ENCODE data around the gene GABRB2.
"Not testable (repeated sequence)": the region's sequence is repeated elsewhere in the genome, so short reads cannot be mapped to it uniquely, and the experiment has no call there.

Gene GABRB2

GRCh38 chr5:161311965-161312364, 234.6 kb downstream of the GABRB2 start:
- no peak overlapping the region for H3K9ac ChIP-seq (ENCODE audit: low read depth in 1 of 2, low read length in 2 of 2)
- no peak overlapping the region for H3K27ac ChIP-seq (ENCODE audit: low read depth in 2 of 2, low read length in 2 of 2)
- no peaks in the 10 kb centered on the region for H3K4me1 ChIP-seq (ENCODE audit: control insufficient read depth in 2 of 2, insufficient read depth in 2 of 2, low read length in 2 of 2)
- no peaks in the 10 kb centered on the region for H3K36me3 ChIP-seq (ENCODE audit: control insufficient read depth in 2 of 2, insufficient read depth in 2 of 2, low read length in 2 of 2)
- no peak overlapping the region for H3K4me3 ChIP-seq (ENCODE audit: low read length in 2 of 2)
- H3K27me3 ChIP-seq (ENCODE audit: control insufficient read depth in 2 of 2, insufficient read depth in 2 of 2, low read length in 2 of 2), result no peaks in the 10 kb centered on the region
- no peaks in the 10 kb centered on the region for H3K9me3 ChIP-seq (ENCODE audit: control insufficient read depth in 2 of 2, low read length in 2 of 2)

DNA sequence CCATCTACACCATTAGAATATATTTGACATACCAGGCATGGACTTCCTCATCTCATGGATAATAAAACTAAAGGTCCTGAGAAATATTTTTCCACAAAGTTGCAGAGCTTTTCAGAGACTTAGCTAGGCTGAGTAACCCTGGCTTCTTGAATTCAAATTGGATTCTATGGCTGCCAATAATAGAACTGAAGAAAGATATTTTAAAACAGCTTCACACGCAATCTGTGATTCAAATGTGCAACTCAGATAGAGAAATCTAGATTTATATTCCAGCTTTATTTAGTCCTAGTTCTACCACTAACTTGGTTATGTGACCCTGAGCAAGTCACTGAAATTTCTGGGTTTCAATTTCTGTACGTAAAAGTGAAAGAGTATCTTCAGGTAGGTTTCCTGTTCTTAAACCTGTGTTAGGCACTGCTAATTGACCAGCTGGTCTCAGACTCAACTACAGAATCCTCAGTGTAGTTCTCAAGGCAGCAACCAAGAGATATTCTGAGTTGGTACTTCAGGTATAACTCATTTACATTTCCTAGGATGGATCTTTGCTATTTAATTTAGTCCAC, 235.3 kb downstream of the GABRB2 start:
- Histone ChIP-seq H3K9ac (ENCODE audit: low read depth in 1 of 2, low read length in 2 of 2) (no peak overlapping the region), H3K27ac (ENCODE audit: low read depth in 2 of 2, low read length in 2 of 2) (no peak overlapping the region)

DNA sequence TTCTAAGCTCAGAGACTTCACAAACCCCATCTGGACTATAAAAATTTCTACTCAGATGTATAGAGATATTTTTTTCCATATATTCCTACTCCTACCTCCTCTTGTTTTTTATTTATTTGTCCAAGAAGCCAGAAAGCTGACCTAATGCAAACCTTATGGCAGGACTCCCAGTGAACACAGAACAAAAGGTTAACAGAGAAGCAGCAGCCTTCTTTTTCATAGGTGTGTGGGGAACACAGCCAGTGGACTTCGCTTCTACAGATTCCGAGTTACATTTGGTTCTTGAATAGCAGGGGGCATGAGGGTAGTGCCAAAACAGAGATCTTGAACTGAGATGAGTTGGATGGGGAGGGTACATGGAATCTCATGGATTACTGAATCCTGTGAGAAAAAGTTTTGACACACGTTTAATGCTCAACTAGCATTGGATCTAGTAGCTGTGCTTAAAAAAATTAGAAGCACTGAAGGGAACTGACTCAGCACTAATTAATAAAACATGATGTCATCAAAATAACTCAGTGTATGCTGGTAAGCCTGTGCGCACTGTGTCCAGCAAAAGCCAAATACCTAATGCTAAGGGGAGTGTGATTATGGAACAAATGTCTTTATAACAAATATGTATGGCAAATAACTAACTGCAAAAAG, 240.1 kb downstream of the GABRB2 start:
- Histone ChIP-seq H3K4me3 (ENCODE audit: low read length in 2 of 2) (no peak overlapping the region), H3K27ac (ENCODE audit: low read depth in 2 of 2, low read length in 2 of 2) (no peak overlapping the region), H3K9ac (ENCODE audit: low read depth in 1 of 2, low read length in 2 of 2) (no peak overlapping the region), H3K4me1 (ENCODE audit: control insufficient read depth in 2 of 2, insufficient read depth in 2 of 2, low read length in 2 of 2) (no peaks in the 10 kb centered on the region), H3K27me3 (ENCODE audit: control insufficient read depth in 2 of 2, insufficient read depth in 2 of 2, low read length in 2 of 2) (no peaks in the 10 kb centered on the region), H3K36me3 (ENCODE audit: control insufficient read depth in 2 of 2, insufficient read depth in 2 of 2, low read length in 2 of 2) (no peaks in the 10 kb centered on the region), H3K9me3 (ENCODE audit: control insufficient read depth in 2 of 2, low read length in 2 of 2) (no peaks in the 10 kb centered on the region)

More for the DNA sequence above, 235.3 kb downstream of the GABRB2 start:
- no peaks in the 10 kb centered on the region for H3K36me3 ChIP-seq (ENCODE audit: control insufficient read depth in 2 of 2, insufficient read depth in 2 of 2, low read length in 2 of 2)
- no peaks in the 10 kb centered on the region for H3K9me3 ChIP-seq (ENCODE audit: control insufficient read depth in 2 of 2, low read length in 2 of 2)
- H3K4me1 ChIP-seq (ENCODE audit: control insufficient read depth in 2 of 2, insufficient read depth in 2 of 2, low read length in 2 of 2), result no peaks in the 10 kb centered on the region
- H3K27me3 ChIP-seq (ENCODE audit: control insufficient read depth in 2 of 2, insufficient read depth in 2 of 2, low read length in 2 of 2), result no peaks in the 10 kb centered on the region
- H3K4me3 ChIP-seq (ENCODE audit: low read length in 2 of 2), result no peak overlapping the region

DNA sequence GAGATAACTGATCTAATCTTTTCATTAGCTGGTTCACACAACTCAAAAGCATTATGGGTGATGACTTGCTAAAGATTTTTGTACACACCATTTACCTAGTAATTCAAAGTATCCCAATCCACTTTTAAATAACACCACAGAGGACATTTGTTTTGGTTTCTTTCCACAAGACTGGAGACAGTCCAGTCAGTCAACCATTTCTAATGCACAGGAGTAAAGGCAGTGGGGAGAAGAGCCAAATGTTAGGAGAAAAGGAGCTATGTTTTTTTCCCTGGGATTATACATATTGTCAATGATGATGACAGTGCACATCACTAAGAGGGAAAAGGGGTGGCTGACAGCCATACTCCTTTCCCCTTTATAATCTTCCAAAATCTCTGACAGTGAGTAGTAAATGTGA, 240.9 kb downstream of the GABRB2 start:
- H3K4me3 ChIP-seq (ENCODE audit: low read length in 2 of 2), result no peak overlapping the region
- H3K27ac ChIP-seq (ENCODE audit: low read depth in 2 of 2, low read length in 2 of 2), result no peak overlapping the region
- no peaks in the 10 kb centered on the region for H3K36me3 ChIP-seq (ENCODE audit: control insufficient read depth in 2 of 2, insufficient read depth in 2 of 2, low read length in 2 of 2)
- H3K4me1 ChIP-seq (ENCODE audit: control insufficient read depth in 2 of 2, insufficient read depth in 2 of 2, low read length in 2 of 2), result no peaks in the 10 kb centered on the region
- H3K9ac ChIP-seq (ENCODE audit: low read depth in 1 of 2, low read length in 2 of 2), result no peak overlapping the region
- no peaks in the 10 kb centered on the region for H3K9me3 ChIP-seq (ENCODE audit: control insufficient read depth in 2 of 2, low read length in 2 of 2)
- H3K27me3 ChIP-seq (ENCODE audit: control insufficient read depth in 2 of 2, insufficient read depth in 2 of 2, low read length in 2 of 2), result no peaks in the 10 kb centered on the region

DNA sequence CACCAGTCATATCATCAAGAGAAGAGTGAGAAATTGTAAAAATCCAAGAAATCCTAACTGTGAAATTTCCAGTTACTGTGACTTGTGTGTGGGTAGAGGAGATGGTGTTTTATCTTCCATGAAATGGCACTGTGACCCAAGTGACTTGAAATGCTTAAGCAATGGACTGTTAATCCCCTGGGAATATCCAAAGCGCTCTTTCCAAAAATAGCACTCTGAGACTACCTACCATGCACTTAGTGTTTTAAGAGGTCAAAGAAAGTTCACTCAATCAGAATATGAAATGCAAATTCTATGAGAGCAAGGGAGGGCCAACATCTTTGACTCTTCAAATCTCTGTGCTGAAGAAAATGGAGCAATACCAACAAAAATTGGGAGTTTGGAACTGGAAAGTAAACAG, 244.0 kb downstream of the GABRB2 start:
- no peak overlapping the region for H3K9ac ChIP-seq (ENCODE audit: low read depth in 1 of 2, low read length in 2 of 2)
- no peak overlapping the region for H3K4me3 ChIP-seq (ENCODE audit: low read length in 2 of 2)
- no peaks in the 10 kb centered on the region for H3K27me3 ChIP-seq (ENCODE audit: control insufficient read depth in 2 of 2, insufficient read depth in 2 of 2, low read length in 2 of 2)
- H3K27ac ChIP-seq (ENCODE audit: low read depth in 2 of 2, low read length in 2 of 2), result no peak overlapping the region
- no peaks in the 10 kb centered on the region for H3K36me3 ChIP-seq (ENCODE audit: control insufficient read depth in 2 of 2, insufficient read depth in 2 of 2, low read length in 2 of 2)
- H3K9me3 ChIP-seq (ENCODE audit: control insufficient read depth in 2 of 2, low read length in 2 of 2), result no peaks in the 10 kb centered on the region
- H3K4me1 ChIP-seq (ENCODE audit: control insufficient read depth in 2 of 2, insufficient read depth in 2 of 2, low read length in 2 of 2), result no peaks in the 10 kb centered on the region

- no peak overlapping the region for H3K27ac ChIP-seq (ENCODE audit: low read depth in 2 of 2, low read length in 2 of 2)
- H3K4me3 ChIP-seq (ENCODE audit: low read length in 2 of 2), result no peak overlapping the region
- no peaks in the 10 kb centered on the region for H3K27me3 ChIP-seq (ENCODE audit: control insufficient read depth in 2 of 2, insufficient read depth in 2 of 2, low read length in 2 of 2)
- no peaks in the 10 kb centered on the region for H3K36me3 ChIP-seq (ENCODE audit: control insufficient read depth in 2 of 2, insufficient read depth in 2 of 2, low read length in 2 of 2)
- H3K4me1 ChIP-seq (ENCODE audit: control insufficient read depth in 2 of 2, insufficient read depth in 2 of 2, low read length in 2 of 2), result no peaks in the 10 kb centered on the region
- no peak overlapping the region for H3K9ac ChIP-seq (ENCODE audit: low read depth in 1 of 2, low read length in 2 of 2)
- no peaks in the 10 kb centered on the region for H3K9me3 ChIP-seq (ENCODE audit: control insufficient read depth in 2 of 2, low read length in 2 of 2)
Measured at GRCh38 chr5:161301586-161301985, 244.9 kb downstream of the GABRB2 start.

DNA sequence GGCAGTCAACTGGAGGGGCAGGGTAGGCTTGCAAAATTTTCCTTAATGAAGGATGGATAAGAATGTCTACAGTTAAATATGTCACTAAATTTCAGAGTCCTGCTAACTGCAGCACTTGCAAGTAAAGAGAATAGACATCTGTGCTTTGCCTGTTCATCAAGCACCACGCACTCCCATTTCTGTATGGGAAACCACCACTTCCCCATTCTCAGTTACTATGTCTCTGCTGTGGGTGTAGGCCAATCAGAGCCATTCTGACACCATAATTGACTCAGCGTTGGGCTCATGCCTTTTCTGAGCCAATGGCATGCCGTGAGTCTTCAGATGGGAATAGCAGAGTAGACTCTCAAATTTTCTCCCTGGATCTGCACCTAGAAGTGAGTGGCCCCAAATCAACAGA, 247.5 kb downstream of the GABRB2 start:
- Histone ChIP-seq H3K36me3 (ENCODE audit: control insufficient read depth in 2 of 2, insufficient read depth in 2 of 2, low read length in 2 of 2) (no peaks in the 10 kb centered on the region), H3K4me1 (ENCODE audit: control insufficient read depth in 2 of 2, insufficient read depth in 2 of 2, low read length in 2 of 2) (no peaks in the 10 kb centered on the region), H3K27me3 (ENCODE audit: control insufficient read depth in 2 of 2, insufficient read depth in 2 of 2, low read length in 2 of 2) (no peaks in the 10 kb centered on the region), H3K4me3 (ENCODE audit: low read length in 2 of 2) (no peak overlapping the region), H3K9ac (ENCODE audit: low read depth in 1 of 2, low read length in 2 of 2) (no peak overlapping the region), H3K27ac (ENCODE audit: low read depth in 2 of 2, low read length in 2 of 2) (no peak overlapping the region), H3K9me3 (ENCODE audit: control insufficient read depth in 2 of 2, low read length in 2 of 2) (no peaks in the 10 kb centered on the region)

GRCh38 chr5:161297388-161297787, 249.1 kb downstream of the GABRB2 start:
- not testable (repeated sequence) for H3K9me3 ChIP-seq (ENCODE audit: control insufficient read depth in 2 of 2, low read length in 2 of 2); H3K27ac ChIP-seq (ENCODE audit: low read depth in 2 of 2, low read length in 2 of 2); H3K36me3 ChIP-seq (ENCODE audit: control insufficient read depth in 2 of 2, insufficient read depth in 2 of 2, low read length in 2 of 2); H3K4me1 ChIP-seq (ENCODE audit: control insufficient read depth in 2 of 2, insufficient read depth in 2 of 2, low read length in 2 of 2); H3K4me3 ChIP-seq (ENCODE audit: low read length in 2 of 2); H3K27me3 ChIP-seq (ENCODE audit: control insufficient read depth in 2 of 2, insufficient read depth in 2 of 2, low read length in 2 of 2); H3K9ac ChIP-seq (ENCODE audit: low read depth in 1 of 2, low read length in 2 of 2)

DNA sequence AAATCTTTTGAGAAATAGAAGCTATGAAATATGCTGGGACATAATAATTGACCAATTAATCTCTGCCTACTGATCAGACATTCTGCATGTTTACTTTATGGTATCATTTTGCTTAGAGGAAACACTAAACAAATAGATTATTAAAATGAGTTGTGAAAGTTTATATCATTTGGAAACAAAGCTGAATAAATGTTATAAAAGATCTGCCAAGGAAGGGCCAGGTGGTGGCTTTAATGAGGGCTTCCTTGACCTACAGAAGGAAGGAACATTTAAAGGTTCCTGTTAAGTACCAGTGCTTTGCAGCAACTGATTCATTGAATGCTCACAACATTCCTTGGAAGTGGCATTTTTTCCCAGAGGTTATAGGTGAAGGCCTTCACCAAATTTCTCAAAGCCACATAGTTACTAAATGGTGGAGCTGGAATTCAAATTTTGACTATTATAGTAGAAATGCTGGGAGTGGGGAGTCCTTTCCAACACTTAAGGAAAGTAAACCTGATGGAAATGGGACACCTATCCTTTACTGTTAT, 250.7 kb downstream of the GABRB2 start:
- Histone ChIP-seq H3K9ac (ENCODE audit: low read depth in 1 of 2, low read length in 2 of 2) (no peak overlapping the region), H3K9me3 (ENCODE audit: control insufficient read depth in 2 of 2, low read length in 2 of 2) (no peaks in the 10 kb centered on the region), H3K4me3 (ENCODE audit: low read length in 2 of 2) (no peak overlapping the region), H3K27ac (ENCODE audit: low read depth in 2 of 2, low read length in 2 of 2) (no peak overlapping the region), H3K36me3 (ENCODE audit: control insufficient read depth in 2 of 2, insufficient read depth in 2 of 2, low read length in 2 of 2) (no peaks in the 10 kb centered on the region), H3K27me3 (ENCODE audit: control insufficient read depth in 2 of 2, insufficient read depth in 2 of 2, low read length in 2 of 2) (no peaks in the 10 kb centered on the region), H3K4me1 (ENCODE audit: control insufficient read depth in 2 of 2, insufficient read depth in 2 of 2, low read length in 2 of 2) (no peaks in the 10 kb centered on the region)

DNA sequence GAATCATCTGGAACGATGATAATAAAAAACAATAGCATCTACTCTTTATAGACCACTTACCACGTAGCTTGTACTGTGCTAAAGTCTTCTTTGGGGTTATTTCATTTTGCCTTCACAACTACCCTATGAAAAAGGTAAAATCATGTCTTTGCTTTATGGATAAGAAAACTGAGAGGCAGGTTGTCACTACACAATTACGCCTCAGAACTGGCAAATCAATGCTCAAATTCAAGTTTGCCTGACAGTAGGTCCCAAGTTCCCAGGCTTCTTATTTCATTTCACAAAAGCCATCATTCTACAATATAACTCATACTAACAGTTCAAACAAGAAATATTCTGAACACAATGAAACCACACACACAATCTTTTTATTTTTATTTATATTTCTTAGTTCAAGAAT, 258.5 kb downstream of the GABRB2 start:
- H3K9me3 ChIP-seq (ENCODE audit: control insufficient read depth in 2 of 2, low read length in 2 of 2), result no peaks in the 10 kb centered on the region
- no peaks in the 10 kb centered on the region for H3K4me1 ChIP-seq (ENCODE audit: control insufficient read depth in 2 of 2, insufficient read depth in 2 of 2, low read length in 2 of 2)
- H3K9ac ChIP-seq (ENCODE audit: low read depth in 1 of 2, low read length in 2 of 2), result no peak overlapping the region
- no peak overlapping the region for H3K4me3 ChIP-seq (ENCODE audit: low read length in 2 of 2)
- H3K36me3 ChIP-seq (ENCODE audit: control insufficient read depth in 2 of 2, insufficient read depth in 2 of 2, low read length in 2 of 2), result no peaks in the 10 kb centered on the region
- no peaks in the 10 kb centered on the region for H3K27me3 ChIP-seq (ENCODE audit: control insufficient read depth in 2 of 2, insufficient read depth in 2 of 2, low read length in 2 of 2)
- H3K27ac ChIP-seq (ENCODE audit: low read depth in 2 of 2, low read length in 2 of 2), result no peak overlapping the region
